Measurements from ENCODE around the gene MAP3K1.

- TF ChIP-seq POLR2A (IDR thresholded peaks at IDR 0.05), result no peak
- TF ChIP-seq, protein P1, sequence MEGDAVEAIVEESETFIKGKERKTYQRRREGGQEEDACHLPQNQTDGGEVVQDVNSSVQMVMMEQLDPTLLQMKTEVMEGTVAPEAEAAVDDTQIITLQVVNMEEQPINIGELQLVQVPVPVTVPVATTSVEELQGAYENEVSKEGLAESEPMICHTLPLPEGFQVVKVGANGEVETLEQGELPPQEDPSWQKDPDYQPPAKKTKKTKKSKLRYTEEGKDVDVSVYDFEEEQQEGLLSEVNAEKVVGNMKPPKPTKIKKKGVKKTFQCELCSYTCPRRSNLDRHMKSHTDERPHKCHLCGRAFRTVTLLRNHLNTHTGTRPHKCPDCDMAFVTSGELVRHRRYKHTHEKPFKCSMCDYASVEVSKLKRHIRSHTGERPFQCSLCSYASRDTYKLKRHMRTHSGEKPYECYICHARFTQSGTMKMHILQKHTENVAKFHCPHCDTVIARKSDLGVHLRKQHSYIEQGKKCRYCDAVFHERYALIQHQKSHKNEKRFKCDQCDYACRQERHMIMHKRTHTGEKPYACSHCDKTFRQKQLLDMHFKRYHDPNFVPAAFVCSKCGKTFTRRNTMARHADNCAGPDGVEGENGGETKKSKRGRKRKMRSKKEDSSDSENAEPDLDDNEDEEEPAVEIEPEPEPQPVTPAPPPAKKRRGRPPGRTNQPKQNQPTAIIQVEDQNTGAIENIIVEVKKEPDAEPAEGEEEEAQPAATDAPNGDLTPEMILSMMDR (IDR thresholded peaks at IDR 0.05), result no peak
These were observed 29.0 kb upstream of the MAP3K1 start for GRCh38 chr5:56786346-56786745.
